ENCODE results near the gene DDHD1.

Gene DDHD1

DNA sequence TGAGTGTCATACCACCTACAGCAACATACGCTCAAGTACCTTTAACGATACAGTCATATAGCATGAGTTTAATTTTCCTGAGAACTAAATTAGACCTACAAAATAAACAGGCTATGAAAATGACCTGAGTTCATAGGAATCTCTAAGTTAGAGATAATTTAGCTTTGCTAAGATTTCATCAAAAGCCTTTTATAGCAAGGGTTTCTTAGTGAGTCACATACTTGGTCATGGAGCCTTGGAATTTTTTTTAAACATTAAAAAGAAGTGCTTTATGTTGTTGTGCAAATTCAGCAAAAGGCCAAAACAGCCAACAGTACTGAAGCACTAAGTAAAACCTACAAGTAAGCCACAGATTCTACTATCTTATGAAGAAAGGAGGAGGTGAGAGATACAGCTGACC lies 108.6 kb downstream of the DDHD1 start:
- Histone ChIP-seq H3K4me3 (ENCODE audit: insufficient read depth, low read length, poor library complexity, severe bottlenecking) (no peak overlapping the region), H4K20me1 (ENCODE audit: low read depth, low read length) (no peaks in the 10 kb centered on the region), H3K9me3 (ENCODE audit: insufficient read depth, low read length) (no peaks in the 10 kb centered on the region), H3K36me3 (ENCODE audit: low read length) (peaks cover 45% of the 10 kb centered on the region), H3K4me2 (ENCODE audit: low read depth, low read length, poor library complexity, severe bottlenecking) (no peak overlapping the region), H3K79me2 (ENCODE audit: insufficient read depth, low read length) (no peaks in the 10 kb centered on the region), H3K9me2 (replicated peaks; ENCODE audit: insufficient read depth, low read length) (no peaks in the 10 kb centered on the region), H3K27ac (ENCODE audit: low read depth, low read length) (no peak overlapping the region), H2AFZ (ENCODE audit: low read depth, low read length, severe bottlenecking) (no peak overlapping the region), H3K27me3 (ENCODE audit: low read length) (no peaks in the 10 kb centered on the region), H3F3A (ENCODE audit: insufficient read depth) (no peaks in the 10 kb centered on the region), H3K9ac (ENCODE audit: low read length) (no peak overlapping the region)
- no peak for TF ChIP-seq EZH2phosphoT487 (conservative IDR thresholded peaks at IDR 0.05; ENCODE audit: low read length)
- TF ChIP-seq, protein P1, sequence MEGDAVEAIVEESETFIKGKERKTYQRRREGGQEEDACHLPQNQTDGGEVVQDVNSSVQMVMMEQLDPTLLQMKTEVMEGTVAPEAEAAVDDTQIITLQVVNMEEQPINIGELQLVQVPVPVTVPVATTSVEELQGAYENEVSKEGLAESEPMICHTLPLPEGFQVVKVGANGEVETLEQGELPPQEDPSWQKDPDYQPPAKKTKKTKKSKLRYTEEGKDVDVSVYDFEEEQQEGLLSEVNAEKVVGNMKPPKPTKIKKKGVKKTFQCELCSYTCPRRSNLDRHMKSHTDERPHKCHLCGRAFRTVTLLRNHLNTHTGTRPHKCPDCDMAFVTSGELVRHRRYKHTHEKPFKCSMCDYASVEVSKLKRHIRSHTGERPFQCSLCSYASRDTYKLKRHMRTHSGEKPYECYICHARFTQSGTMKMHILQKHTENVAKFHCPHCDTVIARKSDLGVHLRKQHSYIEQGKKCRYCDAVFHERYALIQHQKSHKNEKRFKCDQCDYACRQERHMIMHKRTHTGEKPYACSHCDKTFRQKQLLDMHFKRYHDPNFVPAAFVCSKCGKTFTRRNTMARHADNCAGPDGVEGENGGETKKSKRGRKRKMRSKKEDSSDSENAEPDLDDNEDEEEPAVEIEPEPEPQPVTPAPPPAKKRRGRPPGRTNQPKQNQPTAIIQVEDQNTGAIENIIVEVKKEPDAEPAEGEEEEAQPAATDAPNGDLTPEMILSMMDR (IDR thresholded peaks at IDR 0.05; ENCODE audit: insufficient read depth, low read length, poor library complexity, severe bottlenecking) = no peak

DNA sequence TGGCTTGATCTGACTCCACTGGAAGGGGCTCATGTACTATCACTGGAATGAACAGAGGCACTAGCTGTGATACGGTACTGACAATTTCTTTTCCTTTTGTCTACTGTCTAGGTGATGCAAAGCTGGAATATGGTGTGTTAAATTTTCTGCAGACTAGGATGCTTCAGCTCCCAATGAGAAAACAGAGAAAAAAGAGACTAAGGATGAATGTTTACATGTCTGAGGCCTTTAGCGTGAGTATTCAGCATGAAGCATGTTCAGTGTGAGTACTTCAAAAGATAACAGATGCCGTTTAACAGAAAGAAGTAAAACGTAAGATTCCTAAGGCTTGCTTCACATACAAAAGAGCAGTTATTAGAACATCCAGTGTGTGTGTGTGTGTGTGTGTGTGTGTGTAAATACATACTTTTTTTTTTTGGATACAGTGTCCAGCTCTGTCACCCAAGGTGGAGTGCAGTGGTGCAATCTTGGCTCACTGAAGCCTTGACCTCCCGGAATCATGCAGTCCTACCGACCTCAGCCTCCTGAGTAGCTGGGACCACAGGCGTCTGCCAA lies 110.0 kb downstream of the DDHD1 start:
- Histone ChIP-seq H3K4me2 (ENCODE audit: low read depth, low read length, poor library complexity, severe bottlenecking) (no peak overlapping the region), H3K9me3 (ENCODE audit: insufficient read depth, low read length) (no peaks in the 10 kb centered on the region), H3K27ac (ENCODE audit: low read depth, low read length) (no peak overlapping the region), H2AFZ (ENCODE audit: low read depth, low read length, severe bottlenecking) (no peak overlapping the region), H3K4me3 (ENCODE audit: insufficient read depth, low read length, poor library complexity, severe bottlenecking) (no peak overlapping the region), H4K20me1 (ENCODE audit: low read depth, low read length) (no peaks in the 10 kb centered on the region), H3K36me3 (ENCODE audit: low read length) (peaks cover 49% of the 10 kb centered on the region), H3K79me2 (ENCODE audit: insufficient read depth, low read length) (no peaks in the 10 kb centered on the region), H3F3A (ENCODE audit: insufficient read depth) (no peaks in the 10 kb centered on the region), H3K9me2 (replicated peaks; ENCODE audit: insufficient read depth, low read length) (no peaks in the 10 kb centered on the region), H3K27me3 (ENCODE audit: low read length) (no peaks in the 10 kb centered on the region), H3K9ac (ENCODE audit: low read length) (no peak overlapping the region)
- TF ChIP-seq, protein P1 (IDR thresholded peaks at IDR 0.05; ENCODE audit: insufficient read depth, low read length, poor library complexity, severe bottlenecking) = no peak
- TF ChIP-seq EZH2phosphoT487 (conservative IDR thresholded peaks at IDR 0.05; ENCODE audit: low read length) = no peak

DNA sequence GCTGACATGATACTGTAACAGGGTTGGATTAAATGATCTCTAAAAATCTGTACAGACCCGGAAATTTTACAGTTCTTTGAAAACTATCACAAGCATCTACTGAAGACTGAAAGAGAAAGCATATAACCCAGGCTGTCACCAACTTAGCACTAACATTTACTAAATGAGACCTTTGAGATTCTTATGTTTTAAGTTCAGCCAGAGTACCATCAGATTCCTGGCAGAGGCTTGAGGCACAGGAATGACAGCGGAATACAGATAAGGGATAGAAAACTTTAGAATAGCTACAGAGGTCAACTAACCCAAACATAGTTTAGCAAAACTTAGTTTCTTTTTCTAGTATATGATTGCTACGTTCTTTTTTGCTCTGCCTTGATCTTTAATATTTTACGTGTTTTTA lies 110.6 kb downstream of the DDHD1 start:
- H3F3A ChIP-seq (ENCODE audit: insufficient read depth) = no peaks in the 10 kb centered on the region
- no peak for TF ChIP-seq EZH2phosphoT487 (conservative IDR thresholded peaks at IDR 0.05; ENCODE audit: low read length)
- TF ChIP-seq, protein P1 (IDR thresholded peaks at IDR 0.05; ENCODE audit: insufficient read depth, low read length, poor library complexity, severe bottlenecking) = no peak
- H3K27ac ChIP-seq (ENCODE audit: low read depth, low read length) = no peak overlapping the region
- H3K79me2 ChIP-seq (ENCODE audit: insufficient read depth, low read length) = no peaks in the 10 kb centered on the region
- H3K9ac ChIP-seq (ENCODE audit: low read length) = no peak overlapping the region
- H3K36me3 ChIP-seq (ENCODE audit: low read length) = peaks cover 54% of the 10 kb centered on the region
- no peak overlapping the region for H3K4me3 ChIP-seq (ENCODE audit: insufficient read depth, low read length, poor library complexity, severe bottlenecking)
- no peaks in the 10 kb centered on the region for H3K9me2 ChIP-seq (replicated peaks; ENCODE audit: insufficient read depth, low read length)
- no peaks in the 10 kb centered on the region for H3K27me3 ChIP-seq (ENCODE audit: low read length)
- no peak overlapping the region for H2AFZ ChIP-seq (ENCODE audit: low read depth, low read length, severe bottlenecking)
- no peaks in the 10 kb centered on the region for H3K9me3 ChIP-seq (ENCODE audit: insufficient read depth, low read length)
- no peak overlapping the region for H3K4me2 ChIP-seq (ENCODE audit: low read depth, low read length, poor library complexity, severe bottlenecking)
- H4K20me1 ChIP-seq (ENCODE audit: low read depth, low read length) = no peaks in the 10 kb centered on the region
